HepG2 (cell line): ENCODE data around the gene XXYLT1. TPM values are rescaled to one million over a fixed set of nuclear protein-coding genes. Genes with fewer than 3 reads are reported as not detected.

Experiments
- CHCHD3 ChIP-seq: sonication (generic); formaldehyde crosslinking; IDR thresholded peaks from 2 replicates; pipeline ENCODE4 v1.8.0; 2022; ENCODE audit warnings: mild to moderate bottlenecking, missing genetic modification reagents, moderate library complexity
- DMTF1 ChIP-seq: sonication (generic); formaldehyde crosslinking; IDR thresholded peaks from 2 replicates; pipeline ENCODE4 v1.4.0; 2020; ENCODE audit warnings: mild to moderate bottlenecking, missing genetic modification reagents
- HOXD1 ChIP-seq: sonication (generic); formaldehyde crosslinking; IDR thresholded peaks from 2 replicates; pipeline ENCODE4 v1.5.0; 2020; ENCODE audit warnings: missing genetic modification reagents
- KDM3A ChIP-seq: IDR thresholded peaks from 2 replicates; pipeline ENCODE4 v1.6.1; 2018; ENCODE audit warnings: low read depth, missing compliant biosample characterization
- KLF12 ChIP-seq: sonication (generic); formaldehyde crosslinking; IDR thresholded peaks from 2 replicates; pipeline ENCODE4 v1.4.0; 2020; ENCODE audit warnings: missing genetic modification reagents, borderline replicate concordance
- MNT ChIP-seq: fragments of 450-650 bp; IDR thresholded peaks from 2 replicates; pipeline ENCODE4 v1.6.1; 2016
- NFRKB ChIP-seq: fragments of 450-650 bp; IDR thresholded peaks from 2 replicates; pipeline ENCODE4 v1.6.1; 2017
- PTBP1 ChIP-seq: fragments of 200-400 bp; formaldehyde crosslinking; IDR thresholded peaks from 2 replicates; pipeline ENCODE4 v1.6.1; 2018; ENCODE audit warnings: low read length, low read depth; ENCODE audit not compliant: poor library complexity, severe bottlenecking
- SNAPC2 ChIP-seq: sonication (generic); formaldehyde crosslinking; IDR thresholded peaks from 2 replicates; pipeline ENCODE4 v1.8.1; 2022; ENCODE audit warnings: mild to moderate bottlenecking, missing genetic modification reagents
- TERF1 ChIP-seq: sonication (generic); formaldehyde crosslinking; IDR thresholded peaks from 2 replicates; pipeline ENCODE4 v1.8.0; 2022; ENCODE audit warnings: mild to moderate bottlenecking, missing genetic modification reagents, moderate library complexity
- ZFP37 ChIP-seq: sonication (generic); formaldehyde crosslinking; IDR thresholded peaks from 2 replicates; pipeline ENCODE4 v1.4.0; 2020; ENCODE audit warnings: missing genetic modification reagents, borderline replicate concordance
- ZNF124 ChIP-seq: sonication (generic); formaldehyde crosslinking; IDR thresholded peaks from 2 replicates; pipeline ENCODE4 v1.4.0; 2020; ENCODE audit warnings: missing genetic modification reagents
- ZNF224 ChIP-seq: sonication (generic); formaldehyde crosslinking; IDR thresholded peaks from 2 replicates; pipeline ENCODE4 v1.5.0; 2020; ENCODE audit warnings: mild to moderate bottlenecking, missing genetic modification reagents
- ZNF451 ChIP-seq: sonication (generic); formaldehyde crosslinking; IDR thresholded peaks from 2 replicates; pipeline ENCODE4 v1.5.0; 2020; ENCODE audit warnings: mild to moderate bottlenecking, missing genetic modification reagents
- ZNF629 ChIP-seq: sonication (generic); formaldehyde crosslinking; conservative IDR thresholded peaks from 2 replicates; pipeline ENCODE4 v1.5.0; 2020; ENCODE audit warnings: missing genetic modification reagents
- ZNF772 ChIP-seq: sonication (generic); formaldehyde crosslinking; IDR thresholded peaks from 2 replicates; pipeline ENCODE4 v1.5.0; 2020; ENCODE audit warnings: mild to moderate bottlenecking, missing genetic modification reagents
- ZNF891 ChIP-seq: sonication (generic); formaldehyde crosslinking; IDR thresholded peaks from 2 replicates; pipeline ENCODE4 v1.5.0; 2020; ENCODE audit warnings: mild to moderate bottlenecking, missing genetic modification reagents
- polyA plus RNA-seq, 8 experiments: library from polyadenylated mRNA; depleted of rRNA in 3 of 8; stranded (reverse) in 7 of 8; unstranded in 1 of 8; fragments of >200 nt; fragmentation: Illumina TruSeq in 4 of 8; extraction: Trizol in 4 of 8; gene quantifications; 2 replicates each; pipeline versions ENCODE4 v1.2.1 to v1.2.3, GENCODE V29; 2011 to 2016; ENCODE audit warnings: low read depth in 4 of 8, missing spikeins in 1 of 8, mixed read lengths in 1 of 8; ENCODE audit not compliant: insufficient read depth in 1 of 8
- total RNA-seq, 5 experiments: library from RNA; depleted of rRNA; stranded (reverse); fragments of >200 nt; fragmentation: Illumina TruSeq; extraction: Trizol; gene quantifications; 2 replicates each; pipeline ENCODE4 v1.2.3, GENCODE V29; 2016; ENCODE audit warnings: low read depth in 1 of 5
- TF ChIP-seq, protein P1 (sequence below): sonication (generic); formaldehyde crosslinking; conservative IDR thresholded peaks from 2 replicates; pipeline ENCODE4 v1.4.0; 2020; ENCODE audit warnings: missing genetic modification reagents
- TF ChIP-seq, protein P2 (sequence below): sonication (generic); formaldehyde crosslinking; IDR thresholded peaks from 2 replicates; pipeline ENCODE4 v1.4.0; 2020; ENCODE audit warnings: low read depth, mild to moderate bottlenecking, missing genetic modification reagents
- TF ChIP-seq, protein P3 (sequence below): sonication (generic); formaldehyde crosslinking; IDR thresholded peaks from 2 replicates; pipeline ENCODE4 v1.8.0; 2023; ENCODE audit warnings: mild to moderate bottlenecking, missing genetic modification reagents

The XXYLT1 gene
- total and polyA plus RNA-seq, 2 of the 13 experiments (the other 11 are each of a cell fraction or from before 2014, with no cell fraction given) = 17.7 to 19.0 TPM

DNA sequence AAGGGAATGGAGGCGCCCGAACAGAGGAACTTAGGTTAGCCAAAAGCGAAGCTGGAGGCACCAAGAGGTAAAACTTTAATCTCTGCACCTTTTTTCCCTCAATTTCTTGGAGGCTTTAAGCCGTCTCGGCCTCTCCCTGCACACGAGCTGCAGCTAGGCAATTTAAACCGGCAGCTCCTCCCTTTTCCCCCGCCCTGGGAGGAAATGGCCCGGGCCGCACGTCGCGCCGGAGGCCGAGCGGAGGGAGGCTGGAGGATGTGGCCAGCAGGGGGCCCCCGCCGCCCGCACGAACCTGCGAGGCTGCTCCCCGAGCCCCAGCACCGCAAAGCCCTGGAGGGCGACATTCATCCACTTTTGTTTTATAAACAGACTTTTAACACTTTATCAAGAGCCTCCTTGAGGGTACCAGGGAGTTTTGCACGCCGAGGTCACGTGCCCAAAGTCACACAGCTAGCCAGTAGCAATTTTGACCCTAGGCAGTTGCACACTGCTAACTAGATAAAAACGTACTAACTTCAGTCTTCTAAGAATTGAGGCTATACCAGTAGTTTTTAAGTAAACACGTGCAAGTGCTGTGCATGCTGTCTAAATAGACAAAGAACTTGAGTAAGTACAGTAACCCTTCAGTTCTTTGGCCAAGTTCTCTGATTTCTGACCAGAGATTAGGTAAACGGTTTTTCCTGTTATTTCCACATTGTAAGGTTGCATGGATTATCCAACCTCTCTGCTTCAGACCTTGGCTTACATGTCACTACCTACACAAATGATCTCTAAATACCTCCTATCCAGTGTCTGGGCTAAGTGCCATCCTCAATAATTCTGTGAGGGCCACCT, 668 bp upstream of the XXYLT1 start (continued):
- TF ChIP-seq DMTF1 (CRISPR knock-in tag) (no peak), PTBP1 (no peak), ZFP37 (CRISPR knock-in tag) (0 out of 2 replicates have a peak, but pooled peaks have one; percentile 76), HOXD1 (no peak), MNT (no peak), ZNF891 (no peak), ZNF629 (CRISPR knock-in tag) (no peak), ZNF451 (CRISPR knock-in tag) (no peak), ZNF124 (CRISPR knock-in tag) (no peak), KLF12 (0 out of 2 replicates have a peak, but pooled peaks have one; percentile 40), SNAPC2 (CRISPR knock-in tag) (no peak; the same call in 1 of the 2 replicates), NFRKB (no peak), TERF1 (CRISPR knock-in tag) (no peak), KDM3A (peak; percentile 96), ZNF772 (CRISPR knock-in tag) (no peak), CHCHD3 (CRISPR knock-in tag) (no peak), ZNF224 (no peak)
- TF ChIP-seq, protein P1, sequence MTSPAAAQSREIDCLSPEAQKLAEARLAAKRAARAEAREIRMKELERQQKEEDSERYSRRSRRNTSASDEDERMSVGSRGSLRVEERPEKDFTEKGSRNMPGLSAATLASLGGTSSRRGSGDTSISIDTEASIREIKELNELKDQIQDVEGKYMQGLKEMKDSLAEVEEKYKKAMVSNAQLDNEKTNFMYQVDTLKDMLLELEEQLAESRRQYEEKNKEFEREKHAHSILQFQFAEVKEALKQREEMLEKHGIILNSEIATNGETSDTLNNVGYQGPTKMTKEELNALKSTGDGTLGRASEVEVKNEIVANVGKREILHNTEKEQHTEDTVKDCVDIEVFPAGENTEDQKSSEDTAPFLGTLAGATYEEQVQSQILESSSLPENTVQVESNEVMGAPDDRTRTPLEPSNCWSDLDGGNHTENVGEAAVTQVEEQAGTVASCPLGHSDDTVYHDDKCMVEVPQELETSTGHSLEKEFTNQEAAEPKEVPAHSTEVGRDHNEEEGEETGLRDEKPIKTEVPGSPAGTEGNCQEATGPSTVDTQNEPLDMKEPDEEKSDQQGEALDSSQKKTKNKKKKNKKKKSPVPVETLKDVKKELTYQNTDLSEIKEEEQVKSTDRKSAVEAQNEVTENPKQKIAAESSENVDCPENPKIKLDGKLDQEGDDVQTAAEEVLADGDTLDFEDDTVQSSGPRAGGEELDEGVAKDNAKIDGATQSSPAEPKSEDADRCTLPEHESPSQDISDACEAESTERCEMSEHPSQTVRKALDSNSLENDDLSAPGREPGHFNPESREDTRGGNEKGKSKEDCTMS (CRISPR knock-in tag) = no peak
- TF ChIP-seq, protein P2, sequence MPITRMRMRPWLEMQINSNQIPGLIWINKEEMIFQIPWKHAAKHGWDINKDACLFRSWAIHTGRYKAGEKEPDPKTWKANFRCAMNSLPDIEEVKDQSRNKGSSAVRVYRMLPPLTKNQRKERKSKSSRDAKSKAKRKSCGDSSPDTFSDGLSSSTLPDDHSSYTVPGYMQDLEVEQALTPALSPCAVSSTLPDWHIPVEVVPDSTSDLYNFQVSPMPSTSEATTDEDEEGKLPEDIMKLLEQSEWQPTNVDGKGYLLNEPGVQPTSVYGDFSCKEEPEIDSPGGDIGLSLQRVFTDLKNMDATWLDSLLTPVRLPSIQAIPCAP = no peak
- TF ChIP-seq, protein P3, sequence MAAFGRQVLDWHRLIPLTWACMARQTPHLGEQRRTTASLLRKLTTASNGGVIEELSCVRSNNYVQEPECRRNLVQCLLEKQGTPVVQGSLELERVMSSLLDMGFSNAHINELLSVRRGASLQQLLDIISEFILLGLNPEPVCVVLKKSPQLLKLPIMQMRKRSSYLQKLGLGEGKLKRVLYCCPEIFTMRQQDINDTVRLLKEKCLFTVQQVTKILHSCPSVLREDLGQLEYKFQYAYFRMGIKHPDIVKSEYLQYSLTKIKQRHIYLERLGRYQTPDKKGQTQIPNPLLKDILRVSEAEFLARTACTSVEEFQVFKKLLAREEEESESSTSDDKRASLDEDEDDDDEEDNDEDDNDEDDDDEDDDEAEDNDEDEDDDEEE = no peak; the same call in 1 of the 2 replicates
